ENCODE data around the gene NALF2. TPM values are rescaled to one million over a fixed set of nuclear protein-coding genes. Genes with fewer than 3 reads are reported as not detected.

NALF2 gene
- total and polyA plus RNA-seq, 2 of the 13 experiments (the other 11 are each of a cell fraction or from before 2014, with no cell fraction given): 2.2 to 4.0 TPM

DNA sequence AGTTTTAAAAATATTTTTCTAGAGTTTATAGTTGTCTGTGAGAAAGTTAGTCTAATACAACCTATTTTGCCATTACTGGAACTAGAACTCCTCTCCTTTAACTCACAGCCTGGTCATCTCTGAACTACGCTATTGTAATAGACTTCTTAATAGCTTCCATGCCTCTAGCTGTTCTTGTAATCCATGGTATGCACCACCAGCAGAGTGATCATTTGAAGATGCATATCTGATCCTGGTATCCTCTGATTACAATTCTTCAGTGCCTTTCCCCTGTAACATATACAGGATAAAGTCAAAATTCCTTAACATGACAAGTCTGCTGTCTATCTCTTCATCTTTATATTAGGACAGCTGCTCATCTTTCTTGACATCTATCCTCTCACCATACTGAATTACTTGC lies 37.6 kb upstream of the NALF2 start:
- FAIRE-seq (no peak), DNase-seq (ENCODE audit: low spot score) (no peak), ATAC-seq (no peak)
- no peaks in the 10 kb centered on the region for H3K9me3 ChIP-seq (ENCODE audit: low read length)
- H4K20me1 ChIP-seq (ENCODE audit: insufficient read depth, low read length): no peaks in the 10 kb centered on the region
- WGBS (ENCODE audit: low lambda C conversion rate): 0% methylated on average over 1 of the region's 1 CpG
- TF ChIP-seq ATM (IDR thresholded peaks at IDR 0.05; ENCODE audit: borderline replicate concordance) (no peak), SKI (IDR thresholded peaks at IDR 0.05; ENCODE audit: partially characterized antibody) (no peak), SMAD1 (CRISPR knock-in tag; IDR thresholded peaks at IDR 0.05; ENCODE audit: borderline replicate concordance, low read depth) (no peak), ZFY (CRISPR knock-in tag; IDR thresholded peaks at IDR 0.05) (no peak), KDM4B (CRISPR knock-in tag; IDR thresholded peaks at IDR 0.05) (no peak), KLF11 (CRISPR knock-in tag; IDR thresholded peaks at IDR 0.05) (no peak), PREB (CRISPR knock-in tag; IDR thresholded peaks at IDR 0.05) (no peak)
- TF ChIP-seq, protein P1, sequence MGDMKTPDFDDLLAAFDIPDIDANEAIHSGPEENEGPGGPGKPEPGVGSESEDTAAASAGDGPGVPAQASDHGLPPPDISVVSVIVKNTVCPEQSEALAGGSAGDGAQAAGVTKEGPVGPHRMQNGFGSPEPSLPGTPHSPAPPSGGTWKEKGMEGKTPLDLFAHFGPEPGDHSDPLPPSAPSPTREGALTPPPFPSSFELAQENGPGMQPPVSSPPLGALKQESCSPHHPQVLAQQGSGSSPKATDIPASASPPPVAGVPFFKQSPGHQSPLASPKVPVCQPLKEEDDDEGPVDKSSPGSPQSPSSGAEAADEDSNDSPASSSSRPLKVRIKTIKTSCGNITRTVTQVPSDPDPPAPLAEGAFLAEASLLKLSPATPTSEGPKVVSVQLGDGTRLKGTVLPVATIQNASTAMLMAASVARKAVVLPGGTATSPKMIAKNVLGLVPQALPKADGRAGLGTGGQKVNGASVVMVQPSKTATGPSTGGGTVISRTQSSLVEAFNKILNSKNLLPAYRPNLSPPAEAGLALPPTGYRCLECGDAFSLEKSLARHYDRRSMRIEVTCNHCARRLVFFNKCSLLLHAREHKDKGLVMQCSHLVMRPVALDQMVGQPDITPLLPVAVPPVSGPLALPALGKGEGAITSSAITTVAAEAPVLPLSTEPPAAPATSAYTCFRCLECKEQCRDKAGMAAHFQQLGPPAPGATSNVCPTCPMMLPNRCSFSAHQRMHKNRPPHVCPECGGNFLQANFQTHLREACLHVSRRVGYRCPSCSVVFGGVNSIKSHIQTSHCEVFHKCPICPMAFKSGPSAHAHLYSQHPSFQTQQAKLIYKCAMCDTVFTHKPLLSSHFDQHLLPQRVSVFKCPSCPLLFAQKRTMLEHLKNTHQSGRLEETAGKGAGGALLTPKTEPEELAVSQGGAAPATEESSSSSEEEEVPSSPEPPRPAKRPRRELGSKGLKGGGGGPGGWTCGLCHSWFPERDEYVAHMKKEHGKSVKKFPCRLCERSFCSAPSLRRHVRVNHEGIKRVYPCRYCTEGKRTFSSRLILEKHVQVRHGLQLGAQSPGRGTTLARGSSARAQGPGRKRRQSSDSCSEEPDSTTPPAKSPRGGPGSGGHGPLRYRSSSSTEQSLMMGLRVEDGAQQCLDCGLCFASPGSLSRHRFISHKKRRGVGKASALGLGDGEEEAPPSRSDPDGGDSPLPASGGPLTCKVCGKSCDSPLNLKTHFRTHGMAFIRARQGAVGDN (CRISPR knock-in tag; IDR thresholded peaks at IDR 0.05): no peak
- H2AFZ ChIP-seq (ENCODE audit: low read length): no peak overlapping the region
- no peaks in the 10 kb centered on the region for H3K27me3 ChIP-seq (ENCODE audit: control insufficient read depth in 1 of 2, insufficient read depth in 2 of 2, low read length in 2 of 2)
- ChIA-PET POLR2A (no interaction called here), CTCF (ENCODE audit: low intra/inter-chr PET ratio, low total read pairs) (no interaction called here)
- H3K27ac ChIP-seq (ENCODE audit: extremely low read length, insufficient read depth, low read length): no peak overlapping the region
- BruUV-seq (replicated peaks): no TSS peak
- no peak overlapping the region for H3K4me3 ChIP-seq (replicated peaks in 1 of 3; ENCODE audit: insufficient read depth in 1 of 3, low read depth in 2 of 3, low read length in 3 of 3)
- H3K36me3 ChIP-seq (replicated peaks in 1 of 2; ENCODE audit: control insufficient read depth in 1 of 2, insufficient read depth in 2 of 2, low read length in 2 of 2): no peaks in the 10 kb centered on the region
- H3K79me2 ChIP-seq (ENCODE audit: insufficient read depth, low read length): no peaks in the 10 kb centered on the region
- intact Hi-C loops (cut with micrococcal nuclease; ENCODE audit: unreplicated experiment): no loop called here
- no peak overlapping the region for H3K4me2 ChIP-seq (ENCODE audit: low read depth, low read length)
- no peak overlapping the region for H3K9ac ChIP-seq (ENCODE audit: insufficient read depth, low read depth, low read length)
- no peaks in the 10 kb centered on the region for H3K4me1 ChIP-seq (ENCODE audit: insufficient read depth, low read length)
- in situ Hi-C loops (cut with HindIII; ENCODE audit: extremely low pct_ligation_motif_present, low pct_unique_long_range_greater_than_20kb): no loop called here

All from HepG2 (cell line).